ENCODE results near the gene MVB12B. TPM values are rescaled to one million over a fixed set of nuclear protein-coding genes. Genes with fewer than 3 reads are reported as not detected.

The MVB12B gene
- polyA plus RNA-seq, 2 donors = 2.1 to 2.4 TPM

DNA sequence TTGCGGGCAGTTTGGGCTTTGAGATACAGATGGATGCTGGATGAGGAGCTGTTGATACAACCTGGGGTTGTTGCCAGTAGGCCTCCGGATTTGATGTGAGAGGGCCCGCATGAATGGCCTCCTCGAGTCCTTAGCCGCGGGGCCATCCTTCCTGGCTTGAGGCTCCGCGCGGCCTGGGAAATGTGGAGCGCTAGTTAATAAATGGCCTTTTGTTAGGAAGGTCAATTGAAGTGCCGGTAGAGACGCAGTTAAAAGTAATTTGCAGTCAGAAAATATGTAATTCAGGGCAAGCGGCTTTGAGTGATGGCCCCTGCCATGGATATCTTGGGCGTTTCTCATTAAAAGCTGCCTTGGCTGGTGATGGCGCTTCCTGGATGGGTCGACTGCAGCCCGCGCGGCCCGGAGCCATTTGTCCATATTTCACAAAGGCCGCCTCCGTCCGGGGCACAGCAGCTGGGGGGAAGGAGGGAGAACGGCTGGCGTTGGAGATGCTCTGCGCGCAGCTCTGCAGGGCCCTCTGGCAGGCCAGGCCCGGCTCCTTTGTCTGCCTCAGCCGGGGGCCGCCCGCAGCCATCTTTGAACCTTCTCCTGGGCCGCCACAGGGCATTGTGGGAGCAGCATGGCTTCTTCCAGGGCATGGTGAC, 11.2 kb downstream of the MVB12B start:
- Histone ChIP-seq H3K4me1 (ENCODE audit: control insufficient read depth in 2 of 2, insufficient read depth in 2 of 2, low read length in 1 of 2) (peaks cover 0 to 6% of the 10 kb centered on the region in 2 donors), H3K36me3 (ENCODE audit: control insufficient read depth in 2 of 2, insufficient read depth in 2 of 2, low read length in 1 of 2) (peaks cover 0 to 2% of the 10 kb centered on the region in 2 donors), H3K9me3 (ENCODE audit: control insufficient read depth in 2 of 2, insufficient read depth in 1 of 2, low read depth in 1 of 2, low read length in 1 of 2) (no peaks in the 10 kb centered on the region), H3K4me3 (ENCODE audit: low read depth in 1 of 2, low read length in 2 of 2) (no peak overlapping the region), H3K27me3 (ENCODE audit: control insufficient read depth in 1 of 2, insufficient read depth in 2 of 2, low read length in 2 of 2) (no peaks in the 10 kb centered on the region), H3K27ac (ENCODE audit: low read depth in 2 of 2, low read length in 1 of 2) (no peak overlapping the region)
- WGBS, 2 donors = 92 to 95% methylated on average over 32 of the region's 32 CpGs

DNA sequence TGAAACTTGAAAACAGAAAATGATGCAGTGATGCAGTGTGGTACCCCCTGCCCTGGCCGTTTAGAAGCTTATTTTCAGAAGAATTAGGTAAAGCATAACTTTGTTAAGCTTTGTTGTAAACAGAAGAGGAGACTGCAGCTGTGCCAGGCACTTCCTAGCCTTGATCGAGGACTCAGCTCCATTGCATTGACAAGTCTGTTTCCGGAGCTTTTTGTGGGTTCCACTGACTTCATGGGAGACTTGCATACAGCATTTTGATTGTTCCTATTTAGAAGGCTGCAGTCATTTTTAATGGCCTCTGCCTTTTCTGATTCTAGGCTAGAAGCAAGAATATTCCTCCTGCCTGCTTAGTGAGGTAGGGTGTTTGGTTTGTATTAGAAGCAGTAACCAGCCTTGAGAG, 12.3 kb downstream of the MVB12B start:
- Histone ChIP-seq H3K27ac (ENCODE audit: low read depth in 2 of 2, low read length in 1 of 2) (no peak overlapping the region), H3K27me3 (ENCODE audit: control insufficient read depth in 1 of 2, insufficient read depth in 2 of 2, low read length in 2 of 2) (no peaks in the 10 kb centered on the region), H3K9me3 (ENCODE audit: control insufficient read depth in 2 of 2, insufficient read depth in 1 of 2, low read depth in 1 of 2, low read length in 1 of 2) (no peaks in the 10 kb centered on the region), H3K4me1 (ENCODE audit: control insufficient read depth in 2 of 2, insufficient read depth in 2 of 2, low read length in 1 of 2) (peaks cover 0 to 6% of the 10 kb centered on the region in 2 donors), H3K36me3 (ENCODE audit: control insufficient read depth in 2 of 2, insufficient read depth in 2 of 2, low read length in 1 of 2) (peaks cover 0 to 2% of the 10 kb centered on the region in 2 donors), H3K4me3 (ENCODE audit: low read depth in 1 of 2, low read length in 2 of 2) (no peak overlapping the region)
- WGBS, 2 donors = 41 to 51% methylated on average over 3 of the region's 3 CpGs

DNA sequence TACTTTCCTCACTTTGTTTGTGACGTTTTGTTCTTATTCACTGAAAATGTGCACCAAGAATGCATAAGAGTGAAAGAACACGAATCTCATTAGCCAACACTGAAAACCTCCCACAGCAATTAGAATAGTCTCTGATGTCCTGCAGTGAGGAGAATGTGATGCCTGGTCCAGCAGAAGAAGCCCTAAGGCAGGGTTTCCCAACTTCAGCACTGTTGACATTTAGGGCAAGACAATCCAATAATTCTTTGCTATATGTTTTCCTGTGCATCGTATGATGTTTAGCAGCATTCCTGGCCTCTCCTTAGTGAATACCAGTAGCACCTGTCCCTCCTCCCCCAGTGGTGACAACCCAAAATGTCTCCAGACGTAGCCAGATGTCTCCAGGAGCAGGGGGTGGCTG, 14.8 kb downstream of the MVB12B start:
- 83 to 84% methylated on average over 4 of the region's 4 CpGs for WGBS, 2 donors
- peaks cover 3 to 4% of the 10 kb centered on the region in 2 donors for H3K4me1 ChIP-seq (ENCODE audit: control insufficient read depth in 2 of 2, insufficient read depth in 2 of 2, low read length in 1 of 2)
- H3K27ac ChIP-seq (ENCODE audit: low read depth in 2 of 2, low read length in 1 of 2) = no peak overlapping the region
- no peaks in the 10 kb centered on the region for H3K27me3 ChIP-seq (ENCODE audit: control insufficient read depth in 1 of 2, insufficient read depth in 2 of 2, low read length in 2 of 2)
- H3K4me3 ChIP-seq (ENCODE audit: low read depth in 1 of 2, low read length in 2 of 2) = no peak overlapping the region
- peaks cover 0 to 5% of the 10 kb centered on the region in 2 donors for H3K36me3 ChIP-seq (ENCODE audit: control insufficient read depth in 2 of 2, insufficient read depth in 2 of 2, low read length in 1 of 2)
- H3K9me3 ChIP-seq (ENCODE audit: control insufficient read depth in 2 of 2, insufficient read depth in 1 of 2, low read depth in 1 of 2, low read length in 1 of 2) = no peaks in the 10 kb centered on the region

- Histone ChIP-seq H3K4me3 (ENCODE audit: low read depth in 1 of 2, low read length in 2 of 2) (no peak overlapping the region), H3K36me3 (ENCODE audit: control insufficient read depth in 2 of 2, insufficient read depth in 2 of 2, low read length in 1 of 2) (peaks cover under 1 to 5% of the 10 kb centered on the region in 2 donors), H3K27me3 (ENCODE audit: control insufficient read depth in 1 of 2, insufficient read depth in 2 of 2, low read length in 2 of 2) (no peaks in the 10 kb centered on the region), H3K4me1 (ENCODE audit: control insufficient read depth in 2 of 2, insufficient read depth in 2 of 2, low read length in 1 of 2) (peaks cover 0 to 8% of the 10 kb centered on the region in 2 donors), H3K27ac (ENCODE audit: low read depth in 2 of 2, low read length in 1 of 2) (no peak overlapping the region), H3K9me3 (ENCODE audit: control insufficient read depth in 2 of 2, insufficient read depth in 1 of 2, low read depth in 1 of 2, low read length in 1 of 2) (no peaks in the 10 kb centered on the region)
- WGBS, 2 donors = 91% methylated on average over 4 of the region's 4 CpGs
Observed at GRCh38 chr9:126341902-126342301, 15.3 kb downstream of the MVB12B start.

GRCh38 chr9:126342621-126343031, 16.0 kb downstream of the MVB12B start:
- Histone ChIP-seq H3K4me1 (ENCODE audit: control insufficient read depth in 2 of 2, insufficient read depth in 2 of 2, low read length in 1 of 2) (peaks cover 0 to 8% of the 10 kb centered on the region in 2 donors), H3K36me3 (ENCODE audit: control insufficient read depth in 2 of 2, insufficient read depth in 2 of 2, low read length in 1 of 2) (peaks cover 4 to 5% of the 10 kb centered on the region in 2 donors), H3K27ac (ENCODE audit: low read depth in 2 of 2, low read length in 1 of 2) (no peak overlapping the region), H3K27me3 (ENCODE audit: control insufficient read depth in 1 of 2, insufficient read depth in 2 of 2, low read length in 2 of 2) (no peaks in the 10 kb centered on the region), H3K9me3 (ENCODE audit: control insufficient read depth in 2 of 2, insufficient read depth in 1 of 2, low read depth in 1 of 2, low read length in 1 of 2) (no peaks in the 10 kb centered on the region), H3K4me3 (ENCODE audit: low read depth in 1 of 2, low read length in 2 of 2) (no peak overlapping the region)
- WGBS, 2 donors = 85 to 89% methylated on average over 10 of the region's 10 CpGs

DNA sequence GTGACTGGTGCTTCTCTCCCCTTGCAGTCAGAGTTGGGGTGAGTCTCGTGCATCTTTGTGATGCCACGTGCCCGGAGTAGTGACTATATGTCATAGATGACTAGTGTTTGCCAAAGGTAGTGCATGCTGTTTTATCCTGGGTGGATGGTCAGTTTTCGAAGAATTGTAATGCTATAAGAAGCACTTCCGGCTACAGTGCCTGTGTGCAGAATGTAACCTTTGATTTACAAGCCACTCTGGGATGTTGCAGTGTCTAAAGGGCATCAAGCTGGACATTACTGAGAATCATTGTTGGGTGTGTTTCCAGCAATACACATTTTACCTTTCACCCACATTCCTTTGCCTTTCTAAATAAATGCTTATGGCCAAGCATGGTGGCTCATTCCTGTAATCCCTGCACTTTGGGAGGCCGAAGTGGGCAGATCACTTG, 16.7 kb downstream of the MVB12B start:
- no peaks in the 10 kb centered on the region for H3K9me3 ChIP-seq (ENCODE audit: control insufficient read depth in 2 of 2, insufficient read depth in 1 of 2, low read depth in 1 of 2, low read length in 1 of 2)
- no peaks in the 10 kb centered on the region for H3K27me3 ChIP-seq (ENCODE audit: control insufficient read depth in 1 of 2, insufficient read depth in 2 of 2, low read length in 2 of 2)
- H3K4me1 ChIP-seq (ENCODE audit: control insufficient read depth in 2 of 2, insufficient read depth in 2 of 2, low read length in 1 of 2) = peaks cover 3 to 13% of the 10 kb centered on the region in 2 donors
- no peak overlapping the region for H3K4me3 ChIP-seq (ENCODE audit: low read depth in 1 of 2, low read length in 2 of 2)
- peaks cover 4 to 5% of the 10 kb centered on the region in 2 donors for H3K36me3 ChIP-seq (ENCODE audit: control insufficient read depth in 2 of 2, insufficient read depth in 2 of 2, low read length in 1 of 2)
- 89 to 90% methylated on average over 6 of the region's 6 CpGs for WGBS, 2 donors
- H3K27ac ChIP-seq (ENCODE audit: low read depth in 2 of 2, low read length in 1 of 2) = no peak overlapping the region

DNA sequence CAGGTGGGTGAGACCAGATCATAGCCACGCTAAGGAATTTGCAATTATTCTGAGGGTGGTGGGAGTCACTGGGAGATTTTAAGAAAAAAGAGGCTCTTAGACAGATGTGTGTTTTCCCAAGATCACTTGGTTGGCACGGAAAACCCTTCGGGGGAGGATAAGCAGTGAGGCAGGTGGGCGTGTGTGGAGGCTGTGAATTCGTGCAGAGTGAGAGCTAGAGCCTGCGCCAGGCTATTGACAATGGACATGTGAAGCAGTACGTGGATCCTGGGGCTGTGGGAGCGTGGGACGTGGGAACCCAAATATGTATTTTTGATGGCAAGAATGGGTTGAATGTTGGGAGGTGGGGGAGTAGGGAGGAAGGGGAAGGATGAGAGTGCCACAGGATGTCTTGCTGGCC, 19.4 kb downstream of the MVB12B start:
- H3K9me3 ChIP-seq (ENCODE audit: control insufficient read depth in 2 of 2, insufficient read depth in 1 of 2, low read depth in 1 of 2, low read length in 1 of 2) = no peaks in the 10 kb centered on the region
- no peaks in the 10 kb centered on the region for H3K27me3 ChIP-seq (ENCODE audit: control insufficient read depth in 1 of 2, insufficient read depth in 2 of 2, low read length in 2 of 2)
- no peak overlapping the region for H3K27ac ChIP-seq (ENCODE audit: low read depth in 2 of 2, low read length in 1 of 2)
- H3K4me3 ChIP-seq (ENCODE audit: low read depth in 1 of 2, low read length in 2 of 2) = no peak overlapping the region
- 88 to 95% methylated on average over 9 of the region's 9 CpGs for whole genome bisulfite sequencing, 2 donors
- H3K4me1 ChIP-seq (ENCODE audit: control insufficient read depth in 2 of 2, insufficient read depth in 2 of 2, low read length in 1 of 2) = peaks cover 3 to 16% of the 10 kb centered on the region in 2 donors
- H3K36me3 ChIP-seq (ENCODE audit: control insufficient read depth in 2 of 2, insufficient read depth in 2 of 2, low read length in 1 of 2) = peaks cover 4% of the 10 kb centered on the region in 2 donors

- peak overlapping the region; percentile 36 to 63 for H3K27ac ChIP-seq (ENCODE audit: low read depth in 2 of 2, low read length in 1 of 2)
- H3K9me3 ChIP-seq (ENCODE audit: control insufficient read depth in 2 of 2, insufficient read depth in 1 of 2, low read depth in 1 of 2, low read length in 1 of 2) = no peaks in the 10 kb centered on the region
- no peaks in the 10 kb centered on the region for H3K27me3 ChIP-seq (ENCODE audit: control insufficient read depth in 1 of 2, insufficient read depth in 2 of 2, low read length in 2 of 2)
- H3K4me1 ChIP-seq (ENCODE audit: control insufficient read depth in 2 of 2, insufficient read depth in 2 of 2, low read length in 1 of 2) = peaks cover 3 to 16% of the 10 kb centered on the region in 2 donors
- H3K36me3 ChIP-seq (ENCODE audit: control insufficient read depth in 2 of 2, insufficient read depth in 2 of 2, low read length in 1 of 2) = peaks cover 3 to 4% of the 10 kb centered on the region in 2 donors
- 57 to 78% methylated on average over 5 of the region's 5 CpGs for WGBS, 2 donors
- no peak overlapping the region for H3K4me3 ChIP-seq (ENCODE audit: low read depth in 1 of 2, low read length in 2 of 2)
Observed at GRCh38 chr9:126347093-126347492, 20.5 kb downstream of the MVB12B start.

- WGBS, 2 donors = 39 to 55% methylated on average over 14 of the region's 14 CpGs
- no peak overlapping the region for H3K4me3 ChIP-seq (ENCODE audit: low read depth in 1 of 2, low read length in 2 of 2)
- peak overlapping the region; percentile 50 to 78 for H3K27ac ChIP-seq (ENCODE audit: low read depth in 2 of 2, low read length in 1 of 2)
- H3K36me3 ChIP-seq (ENCODE audit: control insufficient read depth in 2 of 2, insufficient read depth in 2 of 2, low read length in 1 of 2) = peaks cover 3 to 4% of the 10 kb centered on the region in 2 donors
- no peaks in the 10 kb centered on the region for H3K9me3 ChIP-seq (ENCODE audit: control insufficient read depth in 2 of 2, insufficient read depth in 1 of 2, low read depth in 1 of 2, low read length in 1 of 2)
- no peaks in the 10 kb centered on the region for H3K27me3 ChIP-seq (ENCODE audit: control insufficient read depth in 1 of 2, insufficient read depth in 2 of 2, low read length in 2 of 2)
- peaks cover 3 to 16% of the 10 kb centered on the region in 2 donors for H3K4me1 ChIP-seq (ENCODE audit: control insufficient read depth in 2 of 2, insufficient read depth in 2 of 2, low read length in 1 of 2)
Observed at GRCh38 chr9:126347911-126348760, 21.5 kb downstream of the MVB12B start.
